ENCODE measurements around the gene BTN2A1.

The BTN2A1 gene

GRCh38 chr6:26457806-26458688 lies at the start of gene BTN2A1:
BTN2A1 (plus strand) TSS chr6:26457955; CDS start chr6:26458637, 682 bp downstream.
- Histone ChIP-seq H3K36me3 (ENCODE audit: control insufficient read depth, insufficient read depth, low read length) (no peaks in the 10 kb centered on the region), H3K79me2 (peaks cover 17% of the 10 kb centered on the region), H3K4me3 (ENCODE audit: low read depth, low read length) (peak within 1 kb of the TSS; percentile 89), H3K27ac (peak within 1 kb of the TSS; percentile 79), H3K9me3 (ENCODE audit: control insufficient read depth, low read length) (no peaks in the 10 kb centered on the region), H3K27me3 (ENCODE audit: control insufficient read depth, insufficient read depth, low read length) (no peaks in the 10 kb centered on the region), H3K4me1 (peaks cover 13% of the 10 kb centered on the region), H3K4me2 (ENCODE audit: low read length) (peak within 1 kb of the TSS; percentile 62), H2AFZ (peak within 1 kb of the TSS; percentile 100), H3K9ac (peak within 1 kb of the TSS; percentile 32)
- TF ChIP-seq CTCF (IDR thresholded peaks at IDR 0.05), result no peak

DNA sequence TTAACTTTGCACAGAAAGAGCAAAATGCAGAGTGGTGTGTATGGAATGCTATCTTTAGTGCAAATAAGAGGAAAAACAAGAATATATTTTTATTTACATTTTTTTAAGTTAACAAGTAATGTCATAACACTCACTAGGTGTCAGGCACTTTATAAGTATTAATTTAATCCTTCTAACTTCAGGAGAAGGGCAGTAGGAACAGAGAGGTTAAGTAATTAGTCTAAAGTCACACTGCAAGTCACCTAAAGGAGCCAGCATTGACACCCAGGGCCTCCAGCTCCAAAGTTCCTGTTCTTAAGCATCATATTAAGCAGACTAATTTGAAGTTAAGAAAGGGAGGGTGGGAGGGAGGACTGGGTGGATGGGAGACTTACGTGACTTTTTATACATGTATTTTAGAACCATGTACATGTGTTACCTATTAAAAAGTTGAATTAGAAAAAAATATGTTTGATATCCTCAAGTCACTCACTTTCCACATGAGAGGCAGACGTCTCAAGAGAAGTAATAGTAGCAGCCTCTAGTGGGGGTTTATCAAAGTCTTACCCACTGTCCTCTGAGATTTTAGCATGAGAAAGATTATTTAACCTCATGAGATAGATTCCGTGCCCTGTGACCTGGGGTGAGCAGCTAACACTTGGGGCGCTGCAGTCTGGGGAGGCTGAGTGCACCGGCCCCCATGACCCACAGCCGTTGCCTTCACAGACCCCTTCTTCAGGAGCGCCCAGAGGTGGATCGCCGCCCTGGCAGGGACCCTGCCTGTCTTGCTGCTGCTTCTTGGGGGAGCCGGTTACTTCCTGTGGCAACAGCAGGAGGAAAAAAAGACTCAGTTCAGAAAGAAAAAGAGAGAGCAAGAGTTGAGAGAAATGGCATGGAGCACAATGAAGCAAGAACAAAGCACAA lies 48.7 kb upstream of the BTN2A1 start:
- no peak overlapping the region for H2AFZ ChIP-seq
- H3K4me2 ChIP-seq (ENCODE audit: low read length), result no peak overlapping the region
- no peak for TF ChIP-seq CTCF (IDR thresholded peaks at IDR 0.05)
- H3K4me3 ChIP-seq (ENCODE audit: low read depth, low read length), result no peak overlapping the region
- H3K9ac ChIP-seq, result no peak overlapping the region
- no peaks in the 10 kb centered on the region for H3K27me3 ChIP-seq (ENCODE audit: control insufficient read depth, insufficient read depth, low read length)
- no peaks in the 10 kb centered on the region for H3K36me3 ChIP-seq (ENCODE audit: control insufficient read depth, insufficient read depth, low read length)
- H3K9me3 ChIP-seq (ENCODE audit: control insufficient read depth, low read length), result no peaks in the 10 kb centered on the region
- H3K27ac ChIP-seq, result no peak overlapping the region
- no peaks in the 10 kb centered on the region for H3K79me2 ChIP-seq
- peaks cover 5% of the 10 kb centered on the region for H3K4me1 ChIP-seq

- H3K27ac ChIP-seq, result no peak overlapping the region
- H3K36me3 ChIP-seq (ENCODE audit: control insufficient read depth, insufficient read depth, low read length), result no peaks in the 10 kb centered on the region
- no peak for TF ChIP-seq CTCF (IDR thresholded peaks at IDR 0.05)
- no peaks in the 10 kb centered on the region for H3K9me3 ChIP-seq (ENCODE audit: control insufficient read depth, low read length)
- H3K9ac ChIP-seq, result no peak overlapping the region
- no peaks in the 10 kb centered on the region for H3K27me3 ChIP-seq (ENCODE audit: control insufficient read depth, insufficient read depth, low read length)
- H3K4me3 ChIP-seq (ENCODE audit: low read depth, low read length), result no peak overlapping the region
- H2AFZ ChIP-seq, result no peak overlapping the region
- H3K4me1 ChIP-seq, result peaks cover 5% of the 10 kb centered on the region
- no peak overlapping the region for H3K4me2 ChIP-seq (ENCODE audit: low read length)
- H3K79me2 ChIP-seq, result no peaks in the 10 kb centered on the region
Measured at GRCh38 chr6:26411751-26412150, 46.0 kb upstream of the BTN2A1 start.

- no peaks in the 10 kb centered on the region for H3K79me2 ChIP-seq
- no peak for TF ChIP-seq CTCF (IDR thresholded peaks at IDR 0.05)
- no peaks in the 10 kb centered on the region for H3K9me3 ChIP-seq (ENCODE audit: control insufficient read depth, low read length)
- no peak overlapping the region for H3K9ac ChIP-seq
- H3K27me3 ChIP-seq (ENCODE audit: control insufficient read depth, insufficient read depth, low read length), result no peaks in the 10 kb centered on the region
- peak overlapping the region; percentile 43 for H2AFZ ChIP-seq
- peaks cover 5% of the 10 kb centered on the region for H3K4me1 ChIP-seq
- no peaks in the 10 kb centered on the region for H3K36me3 ChIP-seq (ENCODE audit: control insufficient read depth, insufficient read depth, low read length)
- H3K4me3 ChIP-seq (ENCODE audit: low read depth, low read length), result no peak overlapping the region
- no peak overlapping the region for H3K4me2 ChIP-seq (ENCODE audit: low read length)
- no peak overlapping the region for H3K27ac ChIP-seq
Measured at GRCh38 chr6:26412228-26412627, 45.5 kb upstream of the BTN2A1 start.
